ENCODE results near the gene CENPW.

- TF ChIP-seq, protein P1, sequence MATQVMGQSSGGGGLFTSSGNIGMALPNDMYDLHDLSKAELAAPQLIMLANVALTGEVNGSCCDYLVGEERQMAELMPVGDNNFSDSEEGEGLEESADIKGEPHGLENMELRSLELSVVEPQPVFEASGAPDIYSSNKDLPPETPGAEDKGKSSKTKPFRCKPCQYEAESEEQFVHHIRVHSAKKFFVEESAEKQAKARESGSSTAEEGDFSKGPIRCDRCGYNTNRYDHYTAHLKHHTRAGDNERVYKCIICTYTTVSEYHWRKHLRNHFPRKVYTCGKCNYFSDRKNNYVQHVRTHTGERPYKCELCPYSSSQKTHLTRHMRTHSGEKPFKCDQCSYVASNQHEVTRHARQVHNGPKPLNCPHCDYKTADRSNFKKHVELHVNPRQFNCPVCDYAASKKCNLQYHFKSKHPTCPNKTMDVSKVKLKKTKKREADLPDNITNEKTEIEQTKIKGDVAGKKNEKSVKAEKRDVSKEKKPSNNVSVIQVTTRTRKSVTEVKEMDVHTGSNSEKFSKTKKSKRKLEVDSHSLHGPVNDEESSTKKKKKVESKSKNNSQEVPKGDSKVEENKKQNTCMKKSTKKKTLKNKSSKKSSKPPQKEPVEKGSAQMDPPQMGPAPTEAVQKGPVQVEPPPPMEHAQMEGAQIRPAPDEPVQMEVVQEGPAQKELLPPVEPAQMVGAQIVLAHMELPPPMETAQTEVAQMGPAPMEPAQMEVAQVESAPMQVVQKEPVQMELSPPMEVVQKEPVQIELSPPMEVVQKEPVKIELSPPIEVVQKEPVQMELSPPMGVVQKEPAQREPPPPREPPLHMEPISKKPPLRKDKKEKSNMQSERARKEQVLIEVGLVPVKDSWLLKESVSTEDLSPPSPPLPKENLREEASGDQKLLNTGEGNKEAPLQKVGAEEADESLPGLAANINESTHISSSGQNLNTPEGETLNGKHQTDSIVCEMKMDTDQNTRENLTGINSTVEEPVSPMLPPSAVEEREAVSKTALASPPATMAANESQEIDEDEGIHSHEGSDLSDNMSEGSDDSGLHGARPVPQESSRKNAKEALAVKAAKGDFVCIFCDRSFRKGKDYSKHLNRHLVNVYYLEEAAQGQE (IDR thresholded peaks at IDR 0.05; ENCODE audit: insufficient read depth in 1 of 2, low read depth in 2 of 2, low read length in 2 of 2) = no peak
- TF ChIP-seq SIN3A (IDR thresholded peaks at IDR 0.05; ENCODE audit: borderline replicate concordance, insufficient read depth, low read length) (no peak), TAF1 (IDR thresholded peaks at IDR 0.05; ENCODE audit: borderline replicate concordance, insufficient read depth, low read length) (no peak)
Measured at GRCh38 chr6:126396131-126396530, 56.2 kb downstream of the CENPW start.
